ENCODE measurements around the gene LYST. TPM values are rescaled to one million over a fixed set of nuclear protein-coding genes. Genes with fewer than 3 reads are reported as not detected.

LYST gene
- total RNA-seq, 1 donor from 2014 or later = 90.2 TPM

- CTCF ChIA-PET = no interaction called here
- Mint-ChIP-seq H3K36me3 (ENCODE audit: low read depth) (peaks cover 76% of the 10 kb centered on the region), H3K27me3 (no peaks in the 10 kb centered on the region), H3K9me3 (peaks cover 42% of the 10 kb centered on the region), H3K4me1 (no peaks in the 10 kb centered on the region), H3K4me3 (no peak overlapping the region), H3K27ac (no peak overlapping the region)
- no peak for TF ChIP-seq CTCF (IDR thresholded peaks at IDR 0.05)
- POLR2A ChIA-PET = no interaction called here
- intact Hi-C loops (cut with micrococcal nuclease) = no loop called here
- DNase-seq (no peak), ATAC-seq (ENCODE audit: low read depth) (no peak)
These were observed 196.4 kb downstream of the LYST start for GRCh38 chr1:235670157-235670776.

GRCh38 chr1:235669277-235669676, 197.4 kb downstream of the LYST start:
- H3K4me3 Mint-ChIP-seq = no peak overlapping the region
- DNase-seq (no peak), ATAC-seq (ENCODE audit: low read depth) (no peak)
- H3K4me1 Mint-ChIP-seq = no peaks in the 10 kb centered on the region
- no peak for TF ChIP-seq CTCF (IDR thresholded peaks at IDR 0.05)
- intact Hi-C loops (cut with micrococcal nuclease) = no loop called here
- POLR2A ChIA-PET = no interaction called here
- CTCF ChIA-PET = no interaction called here
- H3K27me3 Mint-ChIP-seq = no peaks in the 10 kb centered on the region
- H3K36me3 Mint-ChIP-seq (ENCODE audit: low read depth) = peaks cover 74% of the 10 kb centered on the region
- peaks cover 37% of the 10 kb centered on the region for H3K9me3 Mint-ChIP-seq
- no peak overlapping the region for H3K27ac Mint-ChIP-seq

- TF ChIP-seq CTCF (IDR thresholded peaks at IDR 0.05) = no peak
- Mint-ChIP-seq H3K4me3 (no peak overlapping the region), H3K9me3 (no peaks in the 10 kb centered on the region), H3K27ac (no peak overlapping the region), H3K27me3 (no peaks in the 10 kb centered on the region), H3K4me1 (no peaks in the 10 kb centered on the region), H3K36me3 (ENCODE audit: low read depth) (peaks cover 51% of the 10 kb centered on the region)
- ATAC-seq (ENCODE audit: low read depth) (no peak), DNase-seq (no peak)
- intact Hi-C loops (cut with micrococcal nuclease) = no loop called here
- POLR2A ChIA-PET = no interaction called here
- CTCF ChIA-PET = no interaction called here
These were observed 203.1 kb downstream of the LYST start for GRCh38 chr1:235663628-235664027.

GRCh38 chr1:235661568-235661967, 205.1 kb downstream of the LYST start:
- CTCF ChIA-PET = no interaction called here
- POLR2A ChIA-PET = no interaction called here
- Mint-ChIP-seq H3K4me3 (no peak overlapping the region), H3K36me3 (ENCODE audit: low read depth) (peaks cover 46% of the 10 kb centered on the region), H3K9me3 (no peaks in the 10 kb centered on the region), H3K27me3 (no peaks in the 10 kb centered on the region), H3K27ac (no peak overlapping the region), H3K4me1 (no peaks in the 10 kb centered on the region)
- no peak for TF ChIP-seq CTCF (IDR thresholded peaks at IDR 0.05)
- ATAC-seq (ENCODE audit: low read depth) (no peak), DNase-seq (no peak)
- intact Hi-C loops (cut with micrococcal nuclease) = no loop called here

- Mint-ChIP-seq H3K9me3 (peaks cover 2% of the 10 kb centered on the region), H3K4me1 (no peaks in the 10 kb centered on the region), H3K27me3 (peaks cover 7% of the 10 kb centered on the region), H3K27ac (no peak overlapping the region), H3K36me3 (ENCODE audit: low read depth) (peaks cover 33% of the 10 kb centered on the region), H3K4me3 (no peak overlapping the region)
- no peak for TF ChIP-seq CTCF (IDR thresholded peaks at IDR 0.05)
- ATAC-seq (ENCODE audit: low read depth) = no peak
- intact Hi-C loops (cut with micrococcal nuclease) = no loop called here
- DNase-seq = no peak
- CTCF ChIA-PET = no interaction called here
- POLR2A ChIA-PET = interaction anchor here (0.6 kb wide), 1 partner anchor 525 kb away, joined by 4 read pairs; no protein-coding TSS in a partner anchor
These were observed 207.4 kb downstream of the LYST start for GRCh38 chr1:235659186-235659771.

Data from activated B cell treated with CpG ODN at 0.5 μM for 24 hours (primary cell).